Transverse colon (tissue), 4 donors: ENCODE results near the gene GOT1. TPM values are rescaled to one million over a fixed set of nuclear protein-coding genes. Genes with fewer than 3 reads are reported as not detected.

ENCODE experiments used
- DNase-seq: peaks from one replicate; pipeline ENCODE4 v3.0.0-alpha.2; 2019
- H3K27ac ChIP-seq, 4 donors: fragments of 200-600 bp; sonication (generic); 2 replicates each; pipeline ENCODE4 v1.5.1; 2016 to 2018; ENCODE audit warnings: inconsistent platforms in 4 of 4
- H3K27me3 ChIP-seq: fragments of 200-600 bp; sonication (generic); 2 replicates; pipeline ENCODE4 v1.5.1; 2017; ENCODE audit warnings: inconsistent platforms
- H3K36me3 ChIP-seq, 4 donors: fragments of 200-600 bp; sonication (generic); 2 replicates each; pipeline ENCODE4 v1.5.1; 2017 to 2019; ENCODE audit warnings: inconsistent platforms in 4 of 4
- H3K4me1 ChIP-seq, 4 donors: fragments of 200-600 bp; sonication (generic); 2 replicates each; pipeline ENCODE4 v1.5.1; 2017 to 2020; ENCODE audit warnings: inconsistent platforms in 4 of 4
- H3K4me3 ChIP-seq, 4 donors: fragments of 200-600 bp; sonication (generic); 1 replicate in 1 of 4; 2 replicates in 3 of 4; pipeline versions ENCODE4 v1.5.1 to v1.6.1; 2017 to 2019; ENCODE audit warnings: inconsistent platforms in 4 of 4
- H3K9me3 ChIP-seq, 2 donors: fragments of 200-600 bp; sonication (generic); 2 replicates each; pipeline ENCODE4 v1.5.1; 2017 to 2019; ENCODE audit warnings: inconsistent platforms in 2 of 2
- CTCF ChIP-seq, 5 experiments: fragments of 200-600 bp in 3 of 5; fragments of 450-650 bp in 2 of 5; sonication (generic) in 3 of 5; IDR thresholded peaks; 1 replicate in 2 of 5; 2 replicates in 3 of 5; pipeline ENCODE4 v1.5.1; 2016 to 2017; ENCODE audit warnings: antibody characterized with exemption in 5 of 5, inconsistent platforms in 3 of 5, mild to moderate bottlenecking in 2 of 5, moderate library complexity in 1 of 5
- EP300 ChIP-seq: sonication (generic); formaldehyde crosslinking; IDR thresholded peaks from one replicate; pipeline ENCODE4 v1.6.1; 2017; ENCODE audit warnings: antibody characterized with exemption, low read depth
- POLR2A ChIP-seq: fragments of 450-650 bp; IDR thresholded peaks from one replicate; pipeline ENCODE4 v1.6.1; 2016; ENCODE audit warnings: antibody characterized with exemption, mild to moderate bottlenecking, moderate library complexity
- POLR2AphosphoS5 ChIP-seq, 3 donors: sonication (generic); formaldehyde crosslinking; IDR thresholded peaks; one replicate each; pipeline ENCODE4 v1.6.1; 2016; ENCODE audit warnings: antibody characterized with exemption in 3 of 3
- WGBS, 2 donors: methylation state at CpG; one replicate each; pipeline ENCODE4 v1.1.5; 2018; ENCODE audit warnings: low coverage in 1 of 2; 5-methylcytosine and 5-hydroxymethylcytosine counted together
- in situ Hi-C, 4 donors: fragments of 200-750 bp; cut with MboI; loops; one replicate each; pipeline versions ENCODE4 v1.15.0 to v1.15.1; 2017; ENCODE audit warnings: low sequenced_read_pairs in 3 of 4, low pct_ligation_motif_present in 1 of 4, low pct_unique_long_range_greater_than_20kb in 1 of 4
- intact Hi-C: fragments of 100-400 bp; cut with DNase I; formaldehyde crosslinking; loops from one replicate; pipeline ENCODE4 v1.15.1; 2023; ENCODE audit warnings: low total_unique reads
- total RNA-seq, 4 donors: library from RNA; depleted of rRNA; stranded (reverse); fragments of >200 nt; gene quantifications; one replicate each; pipeline ENCODE4 v1.1.0, GENCODE V29; 2016

The GOT1 gene
- total RNA-seq, 4 donors from 2014 or later, result 54.5 to 94.3 (median 82.3) TPM

- Histone ChIP-seq H3K36me3 (no peaks in the 10 kb centered on the region), H3K27me3 (no peaks in the 10 kb centered on the region), H3K27ac (peak overlapping the region; percentile 19 to 98 (median 58)), H3K4me1 (peaks cover 12 to 63% (median 22%) of the 10 kb centered on the region in 4 donors), H3K4me3 (no peak overlapping the region), H3K9me3 (no peaks in the 10 kb centered on the region)
- intact Hi-C loops, result loop anchor here (5.0 kb wide), 2 partner anchors 104 to 179 kb away; no protein-coding TSS in a partner anchor
- DNase-seq, result no peak
- in situ Hi-C loops, result loop anchor here (10.0 kb wide), 2 partner anchors 91 to 181 kb away; no protein-coding TSS in a partner anchor
- WGBS, 2 donors, result 14 to 24% methylated on average over 1 of the region's 1 CpG
- no peak for TF ChIP-seq POLR2AphosphoS5 (IDR thresholded peaks at IDR 0.05)
- no peak for TF ChIP-seq POLR2A
- peak in 2 of 5 experiments; percentile 14 to 16 for TF ChIP-seq CTCF (IDR thresholded peaks at IDR 0.05)
- TF ChIP-seq EP300, result no peak
Observed at GRCh38 chr10:99433378-99434020, 3.1 kb upstream of the GOT1 start.

- Histone ChIP-seq H3K36me3 (no peaks in the 10 kb centered on the region), H3K27me3 (no peaks in the 10 kb centered on the region), H3K27ac (peak overlapping the region; percentile 19 to 98 (median 94)), H3K9me3 (no peaks in the 10 kb centered on the region), H3K4me1 (peaks cover 12 to 65% (median 22%) of the 10 kb centered on the region in 4 donors), H3K4me3 (no peak overlapping the region)
- no peak for DNase-seq
- in situ Hi-C loops, result loop anchor here (10.0 kb wide), 2 partner anchors 92 to 182 kb away; no protein-coding TSS in a partner anchor
- intact Hi-C loops, result loop anchor here (5.0 kb wide), 2 partner anchors 104 to 179 kb away; no protein-coding TSS in a partner anchor
- no peak for TF ChIP-seq POLR2AphosphoS5 (IDR thresholded peaks at IDR 0.05)
- no peak for TF ChIP-seq EP300
- no peak for TF ChIP-seq POLR2A
- no peak for TF ChIP-seq CTCF (IDR thresholded peaks at IDR 0.05)
- 69 to 80% methylated on average over 3 to 6 of the region's 6 CpGs for WGBS, 2 donors
Observed at GRCh38 chr10:99432881-99433280, 2.5 kb upstream of the GOT1 start.

GRCh38 chr10:99432047-99432446 lies 1.6 kb upstream of the GOT1 start:
- TF ChIP-seq EP300 (no peak), CTCF (IDR thresholded peaks at IDR 0.05) (no peak), POLR2AphosphoS5 (IDR thresholded peaks at IDR 0.05) (no peak), POLR2A (no peak)
- DNase-seq, result no peak
- H3K4me1 ChIP-seq, result peaks cover 12 to 65% (median 22%) of the 10 kb centered on the region in 4 donors
- no peaks in the 10 kb centered on the region for H3K9me3 ChIP-seq
- no peaks in the 10 kb centered on the region for H3K27me3 ChIP-seq
- peak overlapping the region; percentile 91 to 99 (median 98) for H3K27ac ChIP-seq
- no peaks in the 10 kb centered on the region for H3K36me3 ChIP-seq
- WGBS, 2 donors, result 88 to 96% methylated on average over 4 of the region's 4 CpGs
- peak overlapping the region in 1 of 4 donors; percentile 92 for H3K4me3 ChIP-seq
- in situ Hi-C loops (loop anchor here (10.0 kb wide), 2 partner anchors 93 to 183 kb away; no protein-coding TSS in a partner anchor), intact Hi-C loops (loop anchor here (5.0 kb wide), 2 partner anchors 105 to 180 kb away; no protein-coding TSS in a partner anchor)

- Histone ChIP-seq H3K36me3 (no peaks in the 10 kb centered on the region), H3K9me3 (no peaks in the 10 kb centered on the region), H3K4me3 (peak overlapping the region; percentile 27 to 92 (median 68)), H3K27ac (peak overlapping the region; percentile 91 to 99 (median 98)), H3K27me3 (no peaks in the 10 kb centered on the region), H3K4me1 (peaks cover 12 to 62% (median 21%) of the 10 kb centered on the region in 4 donors)
- in situ Hi-C loops (loop anchor here (10.0 kb wide), 2 partner anchors 94 to 184 kb away; no protein-coding TSS in a partner anchor), intact Hi-C loops (loop anchor here (5.0 kb wide), 2 partner anchors 106 to 181 kb away; no protein-coding TSS in a partner anchor)
- no peak for TF ChIP-seq CTCF (IDR thresholded peaks at IDR 0.05)
- peak in 1 of 3 donors; percentile 38 for TF ChIP-seq POLR2AphosphoS5 (IDR thresholded peaks at IDR 0.05)
- no peak for TF ChIP-seq EP300
- no peak for TF ChIP-seq POLR2A
- WGBS, 2 donors, result 0% methylated on average over 3 to 19 of the region's 20 CpGs
- DNase-seq, result peak; percentile 85
Observed at GRCh38 chr10:99431190-99431760, 851 bp upstream of the GOT1 start.
